Suprapubic skin (tissue), 3 donors: ENCODE results near the gene KIF1C.

Experiments
- CTCF ChIP-seq, 2 donors: fragments of 200-600 bp in 1 of 2; fragments of 450-650 bp in 1 of 2; sonication (generic) in 1 of 2; IDR thresholded peaks; one replicate each; pipeline ENCODE4 v1.5.1; 2016 to 2019; ENCODE audit warnings: antibody characterized with exemption in 2 of 2, mild to moderate bottlenecking in 1 of 2, moderate library complexity in 1 of 2
- POLR2AphosphoS5 ChIP-seq, 3 donors: sonication (generic); formaldehyde crosslinking; IDR thresholded peaks; one replicate each; pipeline ENCODE4 v1.6.1; 2017; ENCODE audit warnings: antibody characterized with exemption in 3 of 3

DNA sequence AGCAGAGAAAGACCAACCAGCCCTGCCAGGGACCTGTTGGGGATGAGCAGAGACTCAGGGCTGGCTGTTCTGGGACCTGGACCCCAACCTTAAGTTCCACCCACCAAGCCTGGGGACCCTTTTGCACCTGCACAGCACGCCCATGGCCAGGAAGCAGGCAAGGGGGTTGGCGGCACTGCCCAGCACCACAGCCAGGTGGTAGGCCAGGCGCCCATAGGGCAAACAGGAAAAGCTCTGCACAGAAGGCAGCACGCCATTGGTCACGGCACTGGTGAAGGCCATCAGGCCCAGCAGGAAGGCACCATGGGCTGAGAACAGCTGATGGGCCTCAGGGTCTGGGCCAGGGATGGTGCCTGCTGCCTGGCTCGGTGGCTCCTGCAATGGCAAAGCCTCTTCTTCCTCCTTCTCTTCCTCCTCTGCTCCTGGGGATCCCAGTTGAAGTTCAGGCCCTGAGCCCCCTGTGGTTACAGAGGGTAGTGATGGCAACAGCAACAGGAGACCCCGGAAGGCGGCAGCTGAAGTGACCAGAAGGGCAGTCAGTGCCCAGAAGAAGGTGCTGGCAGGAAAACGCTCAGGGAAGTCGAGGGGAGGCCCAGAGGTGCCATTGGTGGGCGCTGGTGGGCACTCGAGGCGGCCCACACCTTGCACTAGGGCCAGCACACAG, 35.7 kb downstream of the KIF1C start:
- TF ChIP-seq POLR2AphosphoS5 (IDR thresholded peaks at IDR 0.05) (no peak), CTCF (IDR thresholded peaks at IDR 0.05) (peak in 1 of 2 donors; percentile 3)
